Panc1 (cell line): Measurements from ENCODE around the gene SLC30A1. TPM values are rescaled to one million over a fixed set of nuclear protein-coding genes. Genes with fewer than 3 reads are reported as not detected.

ENCODE experiments used
- ATAC-seq: fragments of 200-7000 bp; cut with Tn5 transposase; 2 replicates; pipeline ENCODE4 v1.9.1; 2020; ENCODE audit warnings: mild to moderate bottlenecking, moderate library complexity
- BruUV-seq: library from RNA; stranded (reverse); fragments of 400-500 nt; replicated peaks from 2 replicates; lab custom pipeline; 2021; lab: Mats Ljungman, UMichigan
- CTCF ChIA-PET: fragments of 300-600 bp; sonication (Branson Sonifier 250); formaldehyde crosslinking; loops from one replicate; lab custom pipeline; 2022; ENCODE audit warnings: antibody characterized with exemption; lab: Charles Lee
- POLR2A ChIA-PET: fragments of 300-600 bp; sonication (Branson Sonifier 250); formaldehyde crosslinking; loops from one replicate; lab custom pipeline; 2022; ENCODE audit warnings: antibody characterized with exemption; lab: Charles Lee
- DNase-seq: peaks from one replicate; pipeline ENCODE4 v3.0.0-alpha.2; 2010; ENCODE audit warnings: low read depth, low spot score
- H3K27ac ChIP-seq: 2 replicates; pipeline ENCODE4 v1.5.1; 2011; ENCODE audit warnings: mild to moderate bottlenecking, low read length, inconsistent platforms
- H3K27me3 ChIP-seq: fragments of 200-500 bp; sonication (Bioruptor generic); 2 replicates; pipeline ENCODE4 v1.6.0; 2014; ENCODE audit warnings: low read length, inconsistent platforms; ENCODE audit not compliant: control insufficient read depth, insufficient read depth
- H3K36me3 ChIP-seq: fragments of 200-500 bp; sonication (Bioruptor generic); 2 replicates; pipeline ENCODE4 v1.5.1; 2014; ENCODE audit warnings: inconsistent platforms, mild to moderate bottlenecking, low read length, moderate library complexity; ENCODE audit not compliant: control insufficient read depth, insufficient read depth
- H3K4me1 ChIP-seq: 2 replicates; pipeline ENCODE4 v1.5.1; 2011; ENCODE audit warnings: inconsistent platforms, mild to moderate bottlenecking, low read length, moderate library complexity; ENCODE audit not compliant: control insufficient read depth, insufficient read depth
- H3K4me3 ChIP-seq, 2 experiments: 2 replicates each; pipeline ENCODE4 v1.5.1; 2011 to 2012; ENCODE audit warnings: low read depth in 2 of 2, low read length in 2 of 2, mild to moderate bottlenecking in 2 of 2, inconsistent platforms in 1 of 2, moderate library complexity in 1 of 2
- H3K9me3 ChIP-seq: fragments of 200-500 bp; sonication (Bioruptor generic); 2 replicates; pipeline ENCODE4 v1.5.1; 2014; ENCODE audit warnings: low read depth, mild to moderate bottlenecking, inconsistent platforms, low read length, moderate library complexity; ENCODE audit not compliant: control insufficient read depth, insufficient read depth
- POLR2AphosphoS5 ChIP-seq: IDR thresholded peaks from 2 replicates; pipeline ENCODE4 v1.6.1; 2012; ENCODE audit warnings: mild to moderate bottlenecking, low read depth, low read length, moderate library complexity
- SIN3A ChIP-seq: IDR thresholded peaks from 2 replicates; pipeline ENCODE4 v1.6.1; 2012; ENCODE audit warnings: low read depth, mild to moderate bottlenecking, low read length, moderate library complexity, borderline replicate concordance; ENCODE audit not compliant: insufficient read depth
- TCF7L2 ChIP-seq: IDR thresholded peaks from 2 replicates; pipeline ENCODE4 v1.6.1; 2011; ENCODE audit warnings: mild to moderate bottlenecking, low read depth, low read length, inconsistent platforms
- in situ Hi-C: cut with HindIII; loops from 2 replicates; pipeline ENCODE4 v1.10.0; 2016; ENCODE audit warnings: low sequenced_read_pairs, low pct_unique_long_range_greater_than_20kb
- intact Hi-C: fragments of 100-400 bp; cut with micrococcal nuclease; formaldehyde crosslinking; loops from one replicate; pipeline ENCODE4 v1.10.0; 2022; ENCODE audit not compliant: unreplicated experiment
- total RNA-seq: library from RNA; stranded (reverse); gene quantifications from one replicate; pipeline ENCODE4 v1.2.1, GENCODE V29; 2021; ENCODE audit not compliant: unreplicated experiment
- TF ChIP-seq, protein P1 (sequence below), 2 experiments: IDR thresholded peaks; 2 replicates each; pipeline ENCODE4 v1.6.1; 2011 to 2012; ENCODE audit warnings: low read depth in 2 of 2, control low read depth in 1 of 2, low read length in 1 of 2, mild to moderate bottlenecking in 1 of 2, moderate library complexity in 1 of 2; ENCODE audit not compliant: insufficient read depth in 1 of 2
- TF ChIP-seq, protein P2 (sequence below): fragments of 450-650 bp; IDR thresholded peaks from 2 replicates; pipeline ENCODE4 v1.5.1; 2017; ENCODE audit warnings: mild to moderate bottlenecking

The SLC30A1 gene
- total RNA-seq, 1 experiment from 2014 or later: 34.5 TPM

DNA sequence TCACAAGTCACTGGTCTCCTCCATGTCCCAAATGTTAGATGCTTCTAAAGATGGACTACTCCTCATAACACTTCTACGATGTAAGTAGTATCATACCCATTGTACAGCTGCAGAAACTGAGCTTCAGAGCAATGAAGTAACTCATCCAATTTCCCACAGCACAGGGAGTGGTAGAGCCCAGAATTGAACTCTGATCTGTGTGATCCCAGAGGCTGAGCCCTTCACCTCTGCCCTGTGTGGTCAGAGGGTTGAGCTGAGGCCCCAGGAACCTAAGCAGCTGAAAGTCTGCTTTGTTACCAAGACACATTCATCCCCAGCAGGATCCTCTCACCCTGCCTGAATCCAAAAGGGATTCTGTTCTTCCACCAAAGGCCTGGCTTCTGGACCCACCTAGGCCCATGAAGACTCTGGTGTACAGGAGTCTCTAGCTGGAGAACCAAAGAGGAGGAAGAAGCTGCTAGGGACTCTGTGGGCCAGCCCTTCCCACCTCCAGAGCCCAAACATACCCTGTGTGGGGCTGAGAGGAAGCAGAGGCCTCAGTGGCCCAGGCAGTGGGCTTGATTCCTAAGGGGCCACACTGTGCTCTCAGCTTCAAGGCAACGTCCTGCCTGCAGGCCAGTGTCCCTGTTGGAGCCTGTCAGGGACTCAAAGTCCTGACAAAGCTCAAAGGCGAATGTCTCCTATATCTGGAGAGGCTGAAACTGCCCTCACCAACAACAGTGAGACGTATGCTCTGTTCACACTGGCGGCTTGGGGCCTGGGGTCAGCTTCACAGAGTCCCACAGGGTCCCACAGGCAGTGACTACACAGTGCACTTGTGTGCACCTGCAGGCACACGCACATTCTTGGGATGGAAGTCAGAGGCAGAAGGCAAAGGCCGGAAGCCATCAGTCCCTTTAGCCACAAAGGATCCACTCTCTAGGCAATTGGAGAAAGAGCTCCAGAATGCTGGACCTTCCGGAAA lies 40.4 kb upstream of the SLC30A1 start:
- Histone ChIP-seq H3K27me3 (no peaks in the 10 kb centered on the region), H3K4me1 (no peaks in the 10 kb centered on the region), H3K27ac (no peak overlapping the region), H3K4me3 (no peak overlapping the region), H3K36me3 (no peaks in the 10 kb centered on the region), H3K9me3 (no peaks in the 10 kb centered on the region)
- no peak for TF ChIP-seq SIN3A
- no peak for TF ChIP-seq POLR2AphosphoS5
- TF ChIP-seq TCF7L2: no peak
- TF ChIP-seq, protein P1, sequence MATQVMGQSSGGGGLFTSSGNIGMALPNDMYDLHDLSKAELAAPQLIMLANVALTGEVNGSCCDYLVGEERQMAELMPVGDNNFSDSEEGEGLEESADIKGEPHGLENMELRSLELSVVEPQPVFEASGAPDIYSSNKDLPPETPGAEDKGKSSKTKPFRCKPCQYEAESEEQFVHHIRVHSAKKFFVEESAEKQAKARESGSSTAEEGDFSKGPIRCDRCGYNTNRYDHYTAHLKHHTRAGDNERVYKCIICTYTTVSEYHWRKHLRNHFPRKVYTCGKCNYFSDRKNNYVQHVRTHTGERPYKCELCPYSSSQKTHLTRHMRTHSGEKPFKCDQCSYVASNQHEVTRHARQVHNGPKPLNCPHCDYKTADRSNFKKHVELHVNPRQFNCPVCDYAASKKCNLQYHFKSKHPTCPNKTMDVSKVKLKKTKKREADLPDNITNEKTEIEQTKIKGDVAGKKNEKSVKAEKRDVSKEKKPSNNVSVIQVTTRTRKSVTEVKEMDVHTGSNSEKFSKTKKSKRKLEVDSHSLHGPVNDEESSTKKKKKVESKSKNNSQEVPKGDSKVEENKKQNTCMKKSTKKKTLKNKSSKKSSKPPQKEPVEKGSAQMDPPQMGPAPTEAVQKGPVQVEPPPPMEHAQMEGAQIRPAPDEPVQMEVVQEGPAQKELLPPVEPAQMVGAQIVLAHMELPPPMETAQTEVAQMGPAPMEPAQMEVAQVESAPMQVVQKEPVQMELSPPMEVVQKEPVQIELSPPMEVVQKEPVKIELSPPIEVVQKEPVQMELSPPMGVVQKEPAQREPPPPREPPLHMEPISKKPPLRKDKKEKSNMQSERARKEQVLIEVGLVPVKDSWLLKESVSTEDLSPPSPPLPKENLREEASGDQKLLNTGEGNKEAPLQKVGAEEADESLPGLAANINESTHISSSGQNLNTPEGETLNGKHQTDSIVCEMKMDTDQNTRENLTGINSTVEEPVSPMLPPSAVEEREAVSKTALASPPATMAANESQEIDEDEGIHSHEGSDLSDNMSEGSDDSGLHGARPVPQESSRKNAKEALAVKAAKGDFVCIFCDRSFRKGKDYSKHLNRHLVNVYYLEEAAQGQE (IDR thresholded peaks at IDR 0.05; ENCODE audit: insufficient read depth in 1 of 2, low read depth in 2 of 2, low read length in 1 of 2): no peak
- TF ChIP-seq, protein P2, sequence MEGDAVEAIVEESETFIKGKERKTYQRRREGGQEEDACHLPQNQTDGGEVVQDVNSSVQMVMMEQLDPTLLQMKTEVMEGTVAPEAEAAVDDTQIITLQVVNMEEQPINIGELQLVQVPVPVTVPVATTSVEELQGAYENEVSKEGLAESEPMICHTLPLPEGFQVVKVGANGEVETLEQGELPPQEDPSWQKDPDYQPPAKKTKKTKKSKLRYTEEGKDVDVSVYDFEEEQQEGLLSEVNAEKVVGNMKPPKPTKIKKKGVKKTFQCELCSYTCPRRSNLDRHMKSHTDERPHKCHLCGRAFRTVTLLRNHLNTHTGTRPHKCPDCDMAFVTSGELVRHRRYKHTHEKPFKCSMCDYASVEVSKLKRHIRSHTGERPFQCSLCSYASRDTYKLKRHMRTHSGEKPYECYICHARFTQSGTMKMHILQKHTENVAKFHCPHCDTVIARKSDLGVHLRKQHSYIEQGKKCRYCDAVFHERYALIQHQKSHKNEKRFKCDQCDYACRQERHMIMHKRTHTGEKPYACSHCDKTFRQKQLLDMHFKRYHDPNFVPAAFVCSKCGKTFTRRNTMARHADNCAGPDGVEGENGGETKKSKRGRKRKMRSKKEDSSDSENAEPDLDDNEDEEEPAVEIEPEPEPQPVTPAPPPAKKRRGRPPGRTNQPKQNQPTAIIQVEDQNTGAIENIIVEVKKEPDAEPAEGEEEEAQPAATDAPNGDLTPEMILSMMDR: no peak
- intact Hi-C loops: no loop called here
- no TSS peak for BruUV-seq
- no peak for DNase-seq
- POLR2A ChIA-PET: no interaction called here
- in situ Hi-C loops: no loop called here
- ATAC-seq: peak; percentile 31
- CTCF ChIA-PET: no interaction called here

DNA sequence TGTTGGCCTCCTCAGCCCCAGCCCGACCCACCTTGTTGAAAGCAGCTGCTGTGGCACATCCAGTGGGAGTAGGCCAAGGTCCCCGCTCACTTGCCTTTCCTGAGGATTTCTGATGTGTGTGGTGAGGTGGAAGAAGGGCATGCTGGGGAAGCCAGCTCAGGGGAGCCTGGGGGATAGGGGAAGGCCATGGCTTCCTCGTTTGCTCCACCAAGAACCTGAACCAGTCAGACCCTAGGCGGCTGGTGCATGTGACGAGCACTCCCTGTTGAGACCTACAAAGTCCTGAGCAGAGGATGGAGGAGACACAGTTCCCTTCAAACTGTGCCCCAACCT lies 38.0 kb upstream of the SLC30A1 start:
- no peak overlapping the region for H3K4me3 ChIP-seq

More for the DNA sequence above, 38.0 kb upstream of the SLC30A1 start:
- Histone ChIP-seq H3K36me3 (no peaks in the 10 kb centered on the region), H3K4me1 (peaks cover 3% of the 10 kb centered on the region; the same call in 1 of the 2 replicates), H3K27ac (no peak overlapping the region), H3K9me3 (no peaks in the 10 kb centered on the region), H3K27me3 (no peaks in the 10 kb centered on the region)
- POLR2A ChIA-PET: no interaction called here
- TF ChIP-seq, protein P1 (IDR thresholded peaks at IDR 0.05; ENCODE audit: insufficient read depth in 1 of 2, low read depth in 2 of 2, low read length in 1 of 2): no peak
- TF ChIP-seq TCF7L2: no peak
- TF ChIP-seq, protein P2: no peak
- TF ChIP-seq SIN3A: no peak
- no peak for TF ChIP-seq POLR2AphosphoS5
- in situ Hi-C loops (no loop called here), intact Hi-C loops (no loop called here)
- ATAC-seq: no peak
- CTCF ChIA-PET: no interaction called here
- no peak for DNase-seq
- BruUV-seq: no TSS peak
